ENCODE data around the gene FOXD4.
"Not testable (repeated sequence)": the region's sequence is repeated elsewhere in the genome, so short reads cannot be mapped to it uniquely, and the experiment has no call there.

The FOXD4 gene

GRCh38 chr9:117995-118467 lies at the start of gene FOXD4:
FOXD4 (minus strand) TSS chr9:118417; CDS start chr9:118119, 298 bp downstream.
- DNase-seq (ENCODE audit: low spot score) = not testable (repeated sequence)

- DNase-seq (ENCODE audit: low spot score) = not testable (repeated sequence)
Observed at GRCh38 chr9:159871-160270, 41.7 kb upstream of the FOXD4 start.

GRCh38 chr9:151173-151572 lies 33.0 kb upstream of the FOXD4 start:
- not testable (repeated sequence) for DNase-seq (ENCODE audit: low spot score)

GRCh38 chr9:139880-140279 lies 21.7 kb upstream of the FOXD4 start:
- DNase-seq (ENCODE audit: low spot score) = not testable (repeated sequence)

GRCh38 chr9:117144-117994 lies 848 bp downstream of the FOXD4 start:
- not testable (repeated sequence) for DNase-seq (ENCODE audit: low spot score)

- DNase-seq (ENCODE audit: low spot score) = not testable (repeated sequence)
Observed at GRCh38 chr9:116239-117077, 1.8 kb downstream of the FOXD4 start.

DNA sequence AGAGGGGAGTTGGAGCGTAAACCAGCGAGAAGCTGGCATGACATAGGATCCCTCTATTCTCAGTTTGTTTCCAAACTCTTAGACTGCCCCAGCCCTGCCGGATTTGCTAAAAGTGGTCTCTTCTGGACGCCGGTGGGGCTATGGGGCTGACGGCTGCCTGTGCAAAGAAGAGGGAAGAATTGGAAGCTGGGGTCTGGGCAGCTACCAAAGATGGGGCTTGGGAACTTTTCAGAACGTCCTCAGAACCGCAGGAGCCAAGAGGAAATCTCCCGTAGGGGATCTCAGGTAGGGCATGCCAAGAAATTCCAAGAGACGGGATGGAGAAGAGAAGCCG lies 3.1 kb downstream of the FOXD4 start:
- DNase-seq (ENCODE audit: low spot score) = not testable (repeated sequence)

DNA sequence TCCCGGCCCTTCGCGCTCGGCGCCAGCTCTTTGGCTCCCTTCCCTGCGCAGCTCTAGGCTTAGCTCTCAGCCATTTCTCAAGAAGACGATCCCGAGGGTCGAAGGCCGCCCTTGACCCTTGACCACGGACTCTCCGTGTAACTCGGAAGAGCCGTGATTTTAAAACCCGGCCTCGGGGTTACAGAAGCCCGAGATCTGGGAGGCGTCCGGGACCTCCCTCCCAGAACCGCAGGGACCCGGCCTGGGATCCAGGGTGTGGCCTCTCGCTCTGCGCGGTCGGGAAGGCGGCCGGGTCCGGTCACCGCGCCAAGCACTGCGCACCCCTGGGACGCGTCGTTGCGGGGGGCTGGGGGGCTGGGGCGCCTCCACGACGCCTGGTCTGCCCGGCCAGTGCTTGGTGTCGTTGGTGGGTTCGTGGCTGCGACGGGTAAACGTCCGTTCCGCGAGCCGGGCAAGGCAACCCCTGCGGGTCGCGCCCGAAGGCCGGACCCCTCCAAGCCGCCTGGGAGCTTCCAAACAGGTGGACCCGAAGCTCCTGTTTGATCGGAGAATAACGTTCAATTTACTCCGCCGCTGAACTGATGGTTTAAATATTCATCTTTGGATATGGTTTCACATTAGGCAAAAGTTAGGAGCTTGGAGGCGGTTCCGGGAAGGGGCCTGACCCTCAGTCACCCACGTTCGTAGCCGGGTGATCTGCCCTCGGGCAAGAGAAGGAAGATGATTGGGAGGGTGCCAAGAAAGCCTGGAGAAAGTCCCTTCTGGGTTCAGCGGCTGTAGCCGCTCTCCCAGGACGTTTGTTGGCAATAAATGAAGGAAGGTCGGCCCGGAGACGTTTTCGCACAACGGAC lies 3.7 kb downstream of the FOXD4 start:
- not testable (repeated sequence) for DNase-seq (ENCODE audit: low spot score)

DNA sequence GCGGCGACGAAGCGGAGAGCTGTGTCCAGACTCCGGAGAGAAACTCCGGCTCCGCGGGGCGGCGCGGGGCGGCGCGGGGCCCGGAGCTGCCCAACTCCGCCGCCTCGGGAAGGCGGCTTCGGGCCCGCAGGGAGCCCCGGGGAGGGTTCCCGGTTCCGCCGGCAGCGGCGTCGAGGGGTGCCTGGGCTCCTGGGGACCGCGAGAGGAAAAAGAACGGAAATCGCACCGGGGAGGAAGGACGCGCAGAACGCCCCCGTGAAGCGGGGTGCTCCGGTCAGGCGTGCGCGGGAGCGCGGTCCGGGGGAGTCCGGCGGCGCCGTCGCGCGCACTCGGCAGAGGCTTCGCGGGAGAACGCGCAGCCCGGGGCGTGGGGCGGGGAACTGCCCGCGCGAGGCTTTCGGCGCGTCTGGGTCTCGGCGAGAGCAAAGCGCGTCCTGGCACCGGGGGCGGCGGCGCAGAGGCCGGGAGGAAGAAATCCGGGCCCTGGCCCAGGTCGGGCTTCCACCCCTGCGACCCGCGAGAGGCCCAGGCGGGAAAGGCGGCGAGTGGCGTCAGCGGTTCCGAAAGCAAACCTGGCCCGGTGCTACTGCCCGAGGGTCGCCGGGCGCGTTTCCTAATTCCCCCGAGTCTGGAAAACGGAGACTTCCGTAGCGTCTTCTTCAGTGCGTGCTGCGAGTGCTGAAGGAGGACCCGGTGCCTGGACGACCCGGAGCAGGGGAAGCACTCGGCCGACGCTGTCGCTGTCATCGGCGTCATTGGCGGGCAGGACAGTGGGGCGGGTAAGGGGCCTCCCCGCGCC lies 4.5 kb downstream of the FOXD4 start:
- not testable (repeated sequence) for DNase-seq (ENCODE audit: low spot score)

DNA sequence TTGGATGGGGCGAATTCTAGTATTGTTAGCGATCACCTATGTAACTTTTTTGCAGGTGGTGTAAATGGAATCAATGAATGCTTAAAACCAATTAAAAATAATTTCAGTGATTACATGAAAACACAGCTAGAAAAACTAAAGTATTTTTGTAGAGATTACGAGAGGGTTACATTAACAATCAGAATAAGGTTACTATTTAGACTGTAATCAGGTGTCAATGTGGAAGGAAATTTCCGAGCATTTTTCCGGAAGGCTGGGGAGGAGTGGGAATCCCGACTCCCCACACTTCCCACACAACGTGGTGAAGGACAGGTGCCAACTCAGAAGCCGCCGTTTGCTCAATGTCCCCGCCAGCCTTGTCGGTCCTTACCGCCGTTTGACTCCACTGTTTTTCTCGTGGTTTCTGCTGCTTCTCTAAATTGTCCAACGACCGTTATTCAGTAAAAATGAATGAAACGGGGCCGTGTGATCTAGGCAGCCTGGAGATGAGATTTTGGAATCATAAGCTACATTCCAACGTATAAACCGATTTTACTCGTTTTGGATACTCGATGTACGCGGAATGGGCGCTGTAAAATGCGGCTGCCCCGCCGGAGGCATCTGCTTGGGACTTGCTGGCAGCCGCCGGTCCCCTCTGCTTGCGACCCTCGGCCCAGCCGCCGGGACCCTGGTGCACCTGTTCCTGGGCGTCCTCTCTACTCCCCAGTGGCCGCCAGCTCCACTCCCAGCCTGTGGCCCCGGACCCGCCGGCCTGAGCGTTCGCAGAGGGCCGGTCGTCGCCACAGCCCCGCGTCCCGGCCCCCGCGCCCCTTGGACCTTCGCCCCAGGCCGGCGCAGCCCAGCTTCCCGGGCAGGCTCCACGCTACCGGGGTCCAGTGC lies 5.4 kb downstream of the FOXD4 start:
- not testable (repeated sequence) for DNase-seq (ENCODE audit: low spot score)

- not testable (repeated sequence) for DNase-seq (ENCODE audit: low spot score)
Observed at GRCh38 chr9:110672-111071, 7.5 kb downstream of the FOXD4 start.

- not testable (repeated sequence) for DNase-seq (ENCODE audit: low spot score)
Observed at GRCh38 chr9:109540-109939, 8.7 kb downstream of the FOXD4 start.

DNA sequence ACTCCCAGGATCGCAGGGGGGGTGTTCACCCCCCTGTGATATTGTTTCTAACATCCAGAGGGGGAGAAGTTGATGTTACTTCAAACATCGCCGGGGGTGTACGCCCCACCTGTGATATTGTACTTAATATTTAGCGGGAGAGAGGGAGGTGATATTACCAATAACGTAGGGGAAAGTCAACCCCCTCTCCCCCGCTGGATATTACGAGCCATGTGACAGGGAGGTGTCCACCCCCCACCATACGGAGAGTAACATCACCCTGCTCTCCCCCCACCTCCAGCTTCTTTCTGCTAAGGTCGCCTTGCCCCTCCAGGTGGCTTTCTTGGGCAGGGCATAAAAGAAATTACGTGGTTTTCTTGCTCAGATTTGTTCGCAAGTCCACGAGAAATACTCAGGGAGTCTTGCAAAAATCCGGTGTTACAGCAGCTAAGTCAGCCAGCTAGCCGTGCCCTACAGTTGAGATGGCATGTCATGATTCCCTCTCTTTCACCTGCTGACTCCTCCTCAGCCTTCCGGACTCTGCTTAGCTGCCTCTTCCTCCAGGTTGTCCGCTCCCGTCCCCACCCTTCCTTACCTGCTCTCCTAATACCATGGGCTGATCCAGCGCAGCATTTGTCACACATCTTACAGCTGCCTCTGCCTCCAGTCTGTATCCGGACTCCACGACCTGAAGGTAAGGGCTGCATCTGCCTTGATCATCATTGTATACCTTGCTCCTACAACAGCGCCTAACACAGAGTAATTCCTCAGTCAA lies 9.3 kb downstream of the FOXD4 start:
- not testable (repeated sequence) for DNase-seq (ENCODE audit: low spot score)

DNA sequence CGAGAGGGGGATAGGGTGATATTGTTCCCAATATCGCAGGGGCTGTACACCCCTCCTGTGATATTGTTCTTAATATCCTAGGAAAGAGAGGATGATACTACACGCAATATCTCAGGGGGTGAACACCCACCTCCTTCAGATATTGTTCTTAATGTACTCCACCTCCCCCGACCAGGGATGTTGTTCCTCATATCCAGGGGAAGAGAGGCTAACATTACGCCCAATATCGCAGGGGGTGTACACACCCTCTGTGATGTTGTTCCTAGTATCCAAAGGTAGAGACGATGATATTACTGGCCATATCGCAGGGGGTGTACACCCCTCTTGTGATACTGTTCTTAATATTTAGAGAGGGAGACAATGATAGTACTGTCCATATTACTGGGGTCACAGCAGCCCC lies 12.2 kb downstream of the FOXD4 start:
- not testable (repeated sequence) for DNase-seq (ENCODE audit: low spot score)

- DNase-seq (ENCODE audit: low spot score) = not testable (repeated sequence)
Observed at GRCh38 chr9:100430-100829, 17.8 kb downstream of the FOXD4 start.

- not testable (repeated sequence) for DNase-seq (ENCODE audit: low spot score)
Observed at GRCh38 chr9:99867-100266, 18.4 kb downstream of the FOXD4 start.

GRCh38 chr9:98775-99174 lies 19.4 kb downstream of the FOXD4 start:
- not testable (repeated sequence) for DNase-seq (ENCODE audit: low spot score)

DNA sequence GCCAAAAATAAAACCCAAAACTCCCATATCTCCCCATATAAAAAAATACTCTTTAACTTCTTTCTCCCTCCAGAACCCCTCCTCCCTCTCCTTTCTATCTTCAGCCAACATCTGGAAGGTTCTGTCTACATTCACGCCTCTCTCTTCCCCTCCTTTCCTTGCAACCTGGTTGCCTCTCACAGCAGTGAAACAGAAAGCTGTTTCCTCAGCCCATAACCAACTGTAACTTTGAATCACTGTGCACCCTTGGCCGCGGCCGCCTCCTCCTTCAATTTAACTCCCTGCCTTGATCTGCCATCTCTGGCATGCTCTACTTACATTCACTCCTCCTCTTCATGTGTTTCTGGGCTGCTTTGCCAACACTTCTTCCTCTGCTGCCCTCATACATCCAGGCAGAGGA lies 23.2 kb downstream of the FOXD4 start:
- DNase-seq (ENCODE audit: low spot score) = not testable (repeated sequence)

DNA sequence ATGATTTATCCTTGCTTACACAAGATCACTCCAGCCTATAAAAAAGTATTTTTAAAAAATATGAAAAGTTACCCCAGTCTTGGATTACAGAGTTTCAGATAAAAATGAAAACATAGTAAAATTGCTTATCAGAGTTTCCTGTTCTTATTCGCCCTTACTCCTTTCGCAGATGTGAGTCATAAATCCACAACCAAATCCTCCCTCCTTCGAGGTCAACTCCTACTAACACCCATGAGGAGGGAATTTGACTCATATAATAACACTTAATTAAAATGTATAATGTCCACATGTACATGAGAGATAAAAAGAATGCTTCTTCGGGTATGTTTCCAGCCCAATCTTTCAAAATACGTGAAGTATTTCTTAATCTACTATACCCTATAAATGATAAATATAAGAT lies 23.9 kb downstream of the FOXD4 start:
- DNase-seq (ENCODE audit: low spot score) = not testable (repeated sequence)

Measured in AG08395 (cell line).